Adrenal gland (tissue), 5 donors: ENCODE results near the gene C1orf226.

Source experiments
- POLR2A ChIP-seq, 2 donors: fragments of 450-650 bp; IDR thresholded peaks; one replicate each; pipeline ENCODE4 v1.6.1; 2017; ENCODE audit warnings: antibody characterized with exemption in 2 of 2, mild to moderate bottlenecking in 2 of 2, moderate library complexity in 1 of 2
- TF ChIP-seq, protein P1 (sequence below), 6 experiments: fragments of 450-650 bp in 4 of 6; fragments of 200-600 bp in 2 of 6; sonication (generic) in 1 of 6; IDR thresholded peaks; 1 replicate in 5 of 6; 2 replicates in 1 of 6; pipeline versions ENCODE4 v1.5.1 to v1.8.0; 2016 to 2021; ENCODE audit warnings: antibody characterized with exemption in 6 of 6, mild to moderate bottlenecking in 2 of 6, moderate library complexity in 1 of 6
- donor health status: DM: no; HTN: no; CAD: no.

DNA sequence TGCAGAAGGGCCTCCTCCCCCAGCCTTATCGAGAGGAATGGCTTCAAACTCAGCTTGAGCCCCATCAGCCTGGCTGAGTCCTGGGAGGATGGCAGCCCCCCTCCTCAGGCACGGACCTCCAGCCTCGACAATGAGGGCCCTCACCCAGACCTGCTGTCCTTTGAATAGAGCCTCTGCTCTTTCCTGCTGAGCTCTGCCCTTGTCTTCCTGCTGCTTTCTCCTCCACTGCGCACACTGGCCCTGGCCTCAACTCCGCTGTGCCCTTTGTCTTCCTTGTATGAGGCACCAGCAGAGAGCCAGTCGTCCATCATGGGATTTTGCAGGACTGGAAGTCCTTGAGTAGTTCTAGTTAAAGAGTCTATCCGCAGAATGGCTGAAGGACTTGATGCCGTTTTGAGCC lies 2.0 kb downstream of the C1orf226 start:
- TF ChIP-seq, protein P1, sequence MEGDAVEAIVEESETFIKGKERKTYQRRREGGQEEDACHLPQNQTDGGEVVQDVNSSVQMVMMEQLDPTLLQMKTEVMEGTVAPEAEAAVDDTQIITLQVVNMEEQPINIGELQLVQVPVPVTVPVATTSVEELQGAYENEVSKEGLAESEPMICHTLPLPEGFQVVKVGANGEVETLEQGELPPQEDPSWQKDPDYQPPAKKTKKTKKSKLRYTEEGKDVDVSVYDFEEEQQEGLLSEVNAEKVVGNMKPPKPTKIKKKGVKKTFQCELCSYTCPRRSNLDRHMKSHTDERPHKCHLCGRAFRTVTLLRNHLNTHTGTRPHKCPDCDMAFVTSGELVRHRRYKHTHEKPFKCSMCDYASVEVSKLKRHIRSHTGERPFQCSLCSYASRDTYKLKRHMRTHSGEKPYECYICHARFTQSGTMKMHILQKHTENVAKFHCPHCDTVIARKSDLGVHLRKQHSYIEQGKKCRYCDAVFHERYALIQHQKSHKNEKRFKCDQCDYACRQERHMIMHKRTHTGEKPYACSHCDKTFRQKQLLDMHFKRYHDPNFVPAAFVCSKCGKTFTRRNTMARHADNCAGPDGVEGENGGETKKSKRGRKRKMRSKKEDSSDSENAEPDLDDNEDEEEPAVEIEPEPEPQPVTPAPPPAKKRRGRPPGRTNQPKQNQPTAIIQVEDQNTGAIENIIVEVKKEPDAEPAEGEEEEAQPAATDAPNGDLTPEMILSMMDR (IDR thresholded peaks at IDR 0.05) = no peak
- TF ChIP-seq POLR2A (IDR thresholded peaks at IDR 0.05) = no peak
